ENCODE results near the gene DOC2A.

DNA sequence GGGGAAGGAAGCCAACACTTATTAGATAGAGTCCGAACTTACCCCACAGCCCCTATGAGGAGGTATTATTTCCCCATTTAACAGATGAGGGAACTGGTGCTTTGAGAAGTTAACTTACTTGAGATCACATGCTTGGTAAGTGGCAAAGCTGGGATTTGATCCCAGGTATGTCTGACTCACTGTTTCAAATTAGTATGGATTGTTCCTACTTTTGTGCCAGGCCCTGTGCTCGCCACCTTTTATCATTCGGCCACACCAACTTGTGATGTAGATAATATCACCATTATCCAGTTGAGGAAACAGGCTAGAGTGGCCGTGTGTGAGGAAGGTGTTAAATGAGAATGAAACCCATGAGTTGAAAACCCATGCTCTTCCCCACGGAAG, 26.1 kb downstream of the DOC2A start:
- TF ChIP-seq EZH2 (IDR thresholded peaks at IDR 0.05; ENCODE audit: borderline replicate concordance, low read depth, low read length, severe bottlenecking): no peak
- TF ChIP-seq, protein P1, sequence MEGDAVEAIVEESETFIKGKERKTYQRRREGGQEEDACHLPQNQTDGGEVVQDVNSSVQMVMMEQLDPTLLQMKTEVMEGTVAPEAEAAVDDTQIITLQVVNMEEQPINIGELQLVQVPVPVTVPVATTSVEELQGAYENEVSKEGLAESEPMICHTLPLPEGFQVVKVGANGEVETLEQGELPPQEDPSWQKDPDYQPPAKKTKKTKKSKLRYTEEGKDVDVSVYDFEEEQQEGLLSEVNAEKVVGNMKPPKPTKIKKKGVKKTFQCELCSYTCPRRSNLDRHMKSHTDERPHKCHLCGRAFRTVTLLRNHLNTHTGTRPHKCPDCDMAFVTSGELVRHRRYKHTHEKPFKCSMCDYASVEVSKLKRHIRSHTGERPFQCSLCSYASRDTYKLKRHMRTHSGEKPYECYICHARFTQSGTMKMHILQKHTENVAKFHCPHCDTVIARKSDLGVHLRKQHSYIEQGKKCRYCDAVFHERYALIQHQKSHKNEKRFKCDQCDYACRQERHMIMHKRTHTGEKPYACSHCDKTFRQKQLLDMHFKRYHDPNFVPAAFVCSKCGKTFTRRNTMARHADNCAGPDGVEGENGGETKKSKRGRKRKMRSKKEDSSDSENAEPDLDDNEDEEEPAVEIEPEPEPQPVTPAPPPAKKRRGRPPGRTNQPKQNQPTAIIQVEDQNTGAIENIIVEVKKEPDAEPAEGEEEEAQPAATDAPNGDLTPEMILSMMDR (IDR thresholded peaks at IDR 0.05; ENCODE audit: extremely low read depth in 1 of 2, insufficient read depth in 1 of 2, low read depth in 1 of 2, low read length in 2 of 2): no peak
- TF ChIP-seq, protein P2, sequence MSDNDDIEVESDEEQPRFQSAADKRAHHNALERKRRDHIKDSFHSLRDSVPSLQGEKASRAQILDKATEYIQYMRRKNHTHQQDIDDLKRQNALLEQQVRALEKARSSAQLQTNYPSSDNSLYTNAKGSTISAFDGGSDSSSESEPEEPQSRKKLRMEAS (IDR thresholded peaks at IDR 0.05; ENCODE audit: insufficient read depth, insufficient read length): no peak

All from endothelial cell of umbilical vein (primary cell).